SIG-M5 treated with dmso at 0.1 percent for 504 hours (cell line): ENCODE measurements around the gene NKD1.

ENCODE experiments used
- DNase-seq: peaks from one replicate; lab custom pipeline; 2025; ENCODE audit not compliant: unreplicated experiment; lab: John Stamatoyannopoulos, UW

NKD1 gene

GRCh38 chr16:50640391-50640790 is 92.2 kb downstream of the NKD1 start:
- no peak for DNase-seq

GRCh38 chr16:50640919-50641817 is 93.0 kb downstream of the NKD1 start:
- no peak for DNase-seq

- no peak for DNase-seq
Observed at GRCh38 chr16:50641818-50642187, 93.6 kb downstream of the NKD1 start.

GRCh38 chr16:50642349-50642748 is 94.2 kb downstream of the NKD1 start:
- DNase-seq = no peak

- no peak for DNase-seq
Observed at GRCh38 chr16:50643192-50643591, 95.0 kb downstream of the NKD1 start.

- no peak for DNase-seq
Observed at GRCh38 chr16:50644245-50644644, 96.0 kb downstream of the NKD1 start.

GRCh38 chr16:50644729-50645128 is 96.5 kb downstream of the NKD1 start:
- DNase-seq = no peak

GRCh38 chr16:50645563-50646220 is 97.5 kb downstream of the NKD1 start:
- DNase-seq = no peak

- DNase-seq = no peak
Observed at GRCh38 chr16:50646345-50646744, 98.1 kb downstream of the NKD1 start.

GRCh38 chr16:50651835-50652438 is 103.7 kb downstream of the NKD1 start:
- DNase-seq = no peak

GRCh38 chr16:50652836-50653425 is 104.7 kb downstream of the NKD1 start:
- DNase-seq = no peak

GRCh38 chr16:50653633-50654519 is 105.7 kb downstream of the NKD1 start:
- DNase-seq = no peak

- no peak for DNase-seq
Observed at GRCh38 chr16:50655558-50656055, 107.4 kb downstream of the NKD1 start.

GRCh38 chr16:50657241-50657640 is 109.0 kb downstream of the NKD1 start:
- DNase-seq = no peak

- no peak for DNase-seq
Observed at GRCh38 chr16:50659806-50660205, 111.6 kb downstream of the NKD1 start.

GRCh38 chr16:50662306-50662940 is 114.2 kb downstream of the NKD1 start:
- no peak for DNase-seq

GRCh38 chr16:50664270-50664669 is 116.1 kb downstream of the NKD1 start:
- no peak for DNase-seq

GRCh38 chr16:50665128-50665878 is 117.1 kb downstream of the NKD1 start:
- peak; percentile 21 for DNase-seq
